GM19099 (cell line): ENCODE results near the gene PCDH1.

Source experiments
- POLR2A ChIP-seq: IDR thresholded peaks from 3 replicates; pipeline ENCODE4 v1.6.1; 2011; ENCODE audit warnings: low read depth; ENCODE audit not compliant: insufficient read length; ENCODE audit errors: extremely low read depth

The PCDH1 gene

GRCh38 chr5:141867651-141868050 is 10.6 kb downstream of the PCDH1 start:
- TF ChIP-seq POLR2A = no peak

DNA sequence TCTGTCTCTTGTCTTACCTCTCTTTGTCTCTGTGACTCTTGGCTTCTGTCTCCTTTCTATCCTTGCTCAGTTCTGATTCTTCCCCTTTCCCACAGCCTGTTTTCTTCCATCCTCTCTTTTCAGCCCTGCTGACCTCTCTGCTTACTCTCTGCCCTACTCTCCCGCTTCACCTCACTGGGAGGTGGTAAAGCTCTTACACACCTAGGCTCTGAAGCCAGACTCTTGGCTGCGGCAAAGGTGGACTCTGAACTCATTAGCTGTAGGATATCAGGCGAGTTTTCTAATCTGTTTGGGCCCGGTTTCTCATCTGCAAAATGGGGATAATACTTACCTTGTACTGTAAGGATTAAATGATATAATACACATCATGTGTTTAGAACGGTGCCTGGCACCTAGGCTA is 11.1 kb downstream of the PCDH1 start:
- TF ChIP-seq POLR2A = no peak

DNA sequence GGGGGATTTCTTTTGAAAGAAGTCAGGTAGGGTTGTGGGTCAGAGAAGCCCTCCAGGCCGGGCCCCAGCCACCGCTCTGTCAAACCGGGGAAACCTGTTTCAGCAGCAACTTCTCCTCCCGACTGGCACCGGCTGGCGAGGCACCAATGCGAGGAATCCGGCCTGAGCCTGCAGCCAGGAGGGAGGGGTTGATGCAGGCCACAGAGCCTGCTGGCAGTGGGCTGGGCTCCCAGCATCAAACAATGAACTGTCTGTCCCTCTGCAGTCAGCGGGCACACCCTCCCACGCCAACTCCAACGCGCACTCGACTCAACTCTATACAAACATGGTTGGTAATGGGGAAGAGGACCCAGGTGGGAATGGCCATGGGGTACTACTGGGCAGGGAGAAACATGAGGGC is 12.1 kb downstream of the PCDH1 start:
- no peak for TF ChIP-seq POLR2A

DNA sequence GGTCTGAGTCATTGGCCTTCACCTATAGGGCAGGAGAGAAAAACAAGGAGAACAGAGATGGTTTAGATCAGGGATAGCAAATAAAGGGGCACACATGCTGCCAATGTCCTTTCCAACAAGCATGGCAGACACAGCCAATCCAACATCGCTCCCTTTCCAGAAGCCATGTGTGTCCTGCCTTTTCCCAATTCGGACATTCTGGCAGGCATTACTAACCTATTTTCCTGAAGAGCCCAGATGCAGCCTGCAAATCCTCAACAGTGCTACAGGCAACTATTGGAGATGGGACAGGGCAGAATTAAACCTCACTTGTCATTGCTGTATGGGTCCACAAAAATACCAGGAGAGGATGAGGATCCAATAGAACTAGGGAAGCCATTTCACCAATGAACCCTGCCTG is 12.8 kb downstream of the PCDH1 start:
- no peak for TF ChIP-seq POLR2A

GRCh38 chr5:141864371-141865370 is 13.5 kb downstream of the PCDH1 start:
- TF ChIP-seq POLR2A = no peak

- TF ChIP-seq POLR2A = no peak
Measured at GRCh38 chr5:141863569-141864178, 14.5 kb downstream of the PCDH1 start.

- no peak for TF ChIP-seq POLR2A
Measured at GRCh38 chr5:141862936-141863543, 15.2 kb downstream of the PCDH1 start.

GRCh38 chr5:141861194-141861593 is 17.0 kb downstream of the PCDH1 start:
- TF ChIP-seq POLR2A = no peak

GRCh38 chr5:141858079-141858765 is 20.0 kb downstream of the PCDH1 start:
- TF ChIP-seq POLR2A = no peak

DNA sequence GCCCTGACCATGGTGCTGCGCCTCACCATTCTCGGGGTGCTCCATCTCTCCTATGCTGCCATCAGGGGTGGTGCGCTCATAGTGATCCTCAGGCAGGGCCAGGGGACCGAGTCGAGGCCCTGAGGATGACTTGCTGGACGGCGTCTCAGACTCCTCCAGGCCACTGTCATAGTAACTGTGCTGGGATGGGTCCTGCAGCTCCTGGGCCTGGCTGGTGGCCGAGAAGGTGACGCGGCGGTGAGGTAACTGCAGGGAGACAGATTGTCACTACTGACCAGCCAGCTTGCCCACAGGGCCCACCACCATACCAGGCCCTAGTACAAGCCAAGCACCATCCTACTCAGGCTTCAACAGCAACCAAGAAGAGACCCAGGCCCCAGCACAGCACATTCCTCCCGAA is 21.0 kb downstream of the PCDH1 start:
- TF ChIP-seq POLR2A = no peak

DNA sequence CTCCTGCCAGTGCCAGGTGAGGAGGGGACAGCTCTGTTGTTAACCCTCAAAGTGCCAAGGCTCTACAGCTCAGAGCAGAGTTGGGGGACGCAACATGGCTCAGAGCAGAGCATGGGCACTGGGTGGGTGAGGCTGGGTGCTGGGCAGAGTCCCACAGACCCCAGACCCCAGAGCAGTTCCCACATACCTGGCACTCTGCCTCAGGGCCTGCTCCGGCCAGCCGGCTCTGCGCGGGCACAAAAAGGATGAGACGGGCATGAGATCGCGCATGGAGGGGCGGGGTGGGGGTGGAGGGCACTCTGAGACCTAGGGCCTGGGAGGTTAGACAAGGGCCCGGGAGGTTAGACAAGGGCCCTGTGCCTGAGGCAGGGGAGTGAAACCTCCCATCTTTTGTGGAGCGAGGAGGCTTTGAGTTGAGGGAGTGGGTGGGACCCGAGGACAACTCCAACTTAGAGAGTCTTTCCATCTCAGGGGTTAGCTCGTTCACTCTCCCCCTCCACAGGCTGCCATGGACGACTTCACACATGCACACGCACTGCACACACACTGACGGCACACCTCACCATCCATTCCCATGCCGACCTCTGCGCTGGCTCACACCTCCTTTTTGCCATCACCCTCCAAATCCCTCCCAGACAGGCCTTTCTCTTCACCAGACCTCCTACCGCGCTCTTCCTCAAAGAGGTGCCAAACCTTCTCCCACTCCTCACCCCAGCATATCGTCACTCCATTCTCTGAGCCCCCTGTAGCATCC is 22.0 kb downstream of the PCDH1 start:
- TF ChIP-seq POLR2A = no peak

DNA sequence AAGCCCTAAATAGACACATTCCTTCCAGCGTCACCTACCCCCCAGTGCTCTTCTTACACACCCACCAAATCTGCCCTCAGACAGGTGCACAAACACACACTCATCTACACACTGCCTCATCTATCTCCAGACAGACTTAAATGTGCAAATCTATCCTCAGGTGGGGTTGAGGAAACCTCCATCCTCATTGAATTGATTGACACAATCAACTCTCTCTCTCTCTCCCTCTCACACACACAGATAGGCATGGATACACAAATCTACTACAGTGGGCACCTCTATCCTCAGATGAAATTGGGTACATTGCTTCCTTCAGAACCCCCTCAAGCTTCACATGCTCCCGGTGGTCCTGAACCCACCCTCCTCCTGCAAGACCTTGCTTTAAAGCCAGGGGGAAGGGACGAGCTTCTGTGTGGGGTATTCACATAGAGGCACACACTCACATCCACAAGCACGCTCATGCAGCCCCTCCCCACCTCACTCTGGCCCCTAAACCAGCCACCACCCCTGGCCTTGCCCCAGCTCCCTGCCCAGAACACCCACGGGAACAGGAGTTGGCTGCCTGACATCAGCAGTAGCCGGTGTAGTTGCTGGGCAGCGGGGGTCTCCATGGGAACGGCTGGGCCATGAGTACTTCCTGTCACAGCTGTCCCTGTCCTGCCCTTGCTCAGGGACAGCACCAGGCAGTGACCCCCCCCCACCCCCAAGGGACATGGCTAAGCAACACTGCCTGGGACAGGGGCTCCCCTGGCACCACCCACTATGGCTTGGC is 22.8 kb downstream of the PCDH1 start:
- no peak for TF ChIP-seq POLR2A

DNA sequence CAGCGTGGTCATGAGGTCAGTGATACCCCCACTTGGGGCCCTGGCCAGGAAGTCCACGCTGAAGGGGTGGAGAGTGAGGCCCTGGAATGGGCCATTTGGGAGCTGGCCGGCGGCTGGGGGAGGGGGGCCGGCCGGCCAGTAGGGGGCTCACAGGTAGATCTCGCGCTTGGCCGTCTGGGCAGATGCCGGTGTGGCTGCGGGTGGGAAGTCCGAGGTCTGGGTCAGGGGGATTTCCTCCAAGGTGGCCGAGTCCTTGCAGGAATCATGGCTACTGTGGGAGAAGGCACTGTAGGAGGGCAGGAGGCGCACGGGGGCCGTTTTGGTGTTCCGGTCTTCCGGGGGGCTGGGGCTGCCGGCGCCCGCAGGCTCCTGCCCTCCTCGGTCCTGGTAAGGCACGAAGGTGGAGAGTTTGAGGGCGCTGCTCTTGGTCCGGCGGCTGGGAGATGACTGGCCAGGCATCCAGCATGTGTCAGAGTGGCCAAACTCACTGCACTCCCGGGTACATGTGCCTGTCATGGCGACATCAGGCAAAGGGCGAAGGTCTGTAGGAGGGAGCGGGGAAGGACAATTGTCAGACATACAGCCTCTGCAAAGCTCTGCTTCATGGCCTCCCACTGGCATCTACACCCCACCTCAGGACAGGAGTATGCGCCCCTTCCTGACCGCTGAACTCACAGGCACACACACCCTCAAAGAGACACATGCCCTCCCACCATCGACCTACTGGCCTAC is 24.1 kb downstream of the PCDH1 start:
- no peak for TF ChIP-seq POLR2A
